ENCODE data around the gene EIF3J. TPM values are rescaled to one million over a fixed set of nuclear protein-coding genes. Genes with fewer than 3 reads are reported as not detected.

EIF3J gene
- total and polyA plus RNA-seq, 2 experiments from 2014 or later, result 33.9 to 46.4 TPM

- Histone ChIP-seq H3K27ac (no peak overlapping the region), H3K9me3 (ENCODE audit: low read depth) (no peaks in the 10 kb centered on the region), H3K27me3 (no peaks in the 10 kb centered on the region), H3K9me2 (replicated peaks; ENCODE audit: insufficient read depth) (no peaks in the 10 kb centered on the region), H4K20me1 (ENCODE audit: insufficient read depth, poor library complexity, severe bottlenecking) (no peaks in the 10 kb centered on the region), H2AFZ (no peak overlapping the region), H3K4me2 (no peak overlapping the region), H3K4me3 (no peak overlapping the region), H3K79me2 (no peaks in the 10 kb centered on the region), H3K4me1 (ENCODE audit: insufficient read depth) (no peaks in the 10 kb centered on the region), H3K36me3 (replicated peaks; ENCODE audit: insufficient read depth, low read depth) (peaks cover 4% of the 10 kb centered on the region)
- TF ChIP-seq EZH2phosphoT487 (IDR thresholded peaks at IDR 0.05; ENCODE audit: low read depth, severe bottlenecking, unreplicated experiment), result no peak
- DNase-seq (ENCODE audit: low spot score), result no peak
- 61% methylated on average over 5 of the region's 5 CpGs for WGBS (ENCODE audit: low lambda C conversion rate, missing lambda C conversion rate)
These were observed 51.6 kb downstream of the EIF3J start for GRCh38 chr15:44588541-44588940.

GRCh38 chr15:44591326-44591725, 54.4 kb downstream of the EIF3J start:
- H3K4me2 ChIP-seq, result no peak overlapping the region
- H3K9me2 ChIP-seq (replicated peaks; ENCODE audit: insufficient read depth), result no peaks in the 10 kb centered on the region
- H3K4me3 ChIP-seq, result no peak overlapping the region
- H2AFZ ChIP-seq, result no peak overlapping the region
- TF ChIP-seq EZH2 (IDR thresholded peaks at IDR 0.05; ENCODE audit: borderline replicate concordance), result no peak
- TF ChIP-seq CTCF (IDR thresholded peaks at IDR 0.05; ENCODE audit: poor library complexity), result no peak
- no peak for TF ChIP-seq EZH2phosphoT487 (IDR thresholded peaks at IDR 0.05; ENCODE audit: low read depth, severe bottlenecking, unreplicated experiment)
- 95% methylated on average over 1 of the region's 1 CpG for WGBS (ENCODE audit: low lambda C conversion rate, missing lambda C conversion rate)
- no peaks in the 10 kb centered on the region for H3K4me1 ChIP-seq (ENCODE audit: insufficient read depth)
- DNase-seq (ENCODE audit: low spot score), result no peak
- H4K20me1 ChIP-seq (ENCODE audit: insufficient read depth, poor library complexity, severe bottlenecking), result no peaks in the 10 kb centered on the region
- no peaks in the 10 kb centered on the region for H3K79me2 ChIP-seq
- H3K9me3 ChIP-seq (ENCODE audit: low read depth), result no peaks in the 10 kb centered on the region
- H3K27me3 ChIP-seq, result no peaks in the 10 kb centered on the region
- peaks cover 4% of the 10 kb centered on the region for H3K36me3 ChIP-seq (replicated peaks; ENCODE audit: insufficient read depth, low read depth)
- no peak overlapping the region for H3K27ac ChIP-seq

GRCh38 chr15:44593042-44593736, 56.2 kb downstream of the EIF3J start:
- no peaks in the 10 kb centered on the region for H4K20me1 ChIP-seq (ENCODE audit: insufficient read depth, poor library complexity, severe bottlenecking)
- 97% methylated on average over 7 of the region's 7 CpGs for WGBS (ENCODE audit: low lambda C conversion rate, missing lambda C conversion rate)

More at GRCh38 chr15:44593042-44593736, 56.2 kb downstream of the EIF3J start:
- no peak for DNase-seq (ENCODE audit: low spot score)
- Histone ChIP-seq H3K79me2 (no peaks in the 10 kb centered on the region), H3K4me2 (no peak overlapping the region), H2AFZ (no peak overlapping the region), H3K27me3 (no peaks in the 10 kb centered on the region), H3K4me3 (no peak overlapping the region), H3K27ac (no peak overlapping the region), H3K4me1 (ENCODE audit: insufficient read depth) (no peaks in the 10 kb centered on the region), H3K9me2 (replicated peaks; ENCODE audit: insufficient read depth) (no peaks in the 10 kb centered on the region), H3K9me3 (ENCODE audit: low read depth) (no peaks in the 10 kb centered on the region), H3K36me3 (replicated peaks; ENCODE audit: insufficient read depth, low read depth) (peaks cover 4% of the 10 kb centered on the region)
- no peak for TF ChIP-seq EZH2 (IDR thresholded peaks at IDR 0.05; ENCODE audit: borderline replicate concordance)
- peak; percentile 49 for TF ChIP-seq CTCF (IDR thresholded peaks at IDR 0.05; ENCODE audit: poor library complexity)
